IMR-90 (cell line): Measurements from ENCODE around the gene PTK7. TPM values are rescaled to one million over a fixed set of nuclear protein-coding genes. Genes with fewer than 3 reads are reported as not detected.

ENCODE experiments used
- ATAC-seq: fragments of 200-7000 bp; cut with Tn5 transposase; 2 replicates; pipeline ENCODE4 v1.9.1; 2020; ENCODE audit warnings: low read depth, mild to moderate bottlenecking, moderate library complexity
- BruUV-seq: library from RNA; stranded (reverse); fragments of 400-500 nt; replicated peaks from 2 replicates; lab custom pipeline; 2021; lab: Mats Ljungman, UMichigan
- CTCF ChIA-PET: fragments of 300-600 bp; formaldehyde crosslinking; extraction: SDS; loops from one replicate; lab custom pipeline; 2021; ENCODE audit warnings: antibody characterized with exemption; lab: Yijun Ruan, JAX
- POLR2A ChIA-PET: fragments of 300-600 bp; sonication (Branson Sonifier 250); formaldehyde crosslinking; loops from one replicate; lab custom pipeline; 2022; ENCODE audit warnings: antibody characterized with exemption; ENCODE audit not compliant: unreplicated experiment; lab: Charles Lee
- DNase-seq: peaks from one replicate; pipeline ENCODE4 v3.0.0; 2013
- H2AFZ ChIP-seq: replicated peaks from 2 replicates; pipeline ENCODE3; 2013; ENCODE audit warnings: low read length, mild to moderate bottlenecking; ENCODE audit not compliant: poor library complexity
- H2AK5ac ChIP-seq: 2 replicates; pipeline ENCODE4 v1.6.1; 2013; ENCODE audit warnings: low read depth, low read length, inconsistent platforms
- H2AK9ac ChIP-seq: replicated peaks from 2 replicates; pipeline ENCODE3; 2013; ENCODE audit warnings: mild to moderate bottlenecking, low read depth, low read length, moderate library complexity; ENCODE audit not compliant: poor library complexity
- H2BK120ac ChIP-seq: 2 replicates; pipeline ENCODE4 v1.6.1; 2013; ENCODE audit warnings: low read depth, low read length, inconsistent platforms
- H2BK15ac ChIP-seq: 3 replicates; pipeline ENCODE4 v1.6.1; 2013; ENCODE audit warnings: low read depth, low read length, inconsistent platforms
- H2BK20ac ChIP-seq: 2 replicates; pipeline ENCODE4 v1.6.1; 2013; ENCODE audit warnings: low read depth, mild to moderate bottlenecking, inconsistent platforms, low read length, moderate library complexity
- H2BK5ac ChIP-seq: 2 replicates; pipeline ENCODE4 v1.6.1; 2013; ENCODE audit warnings: mild to moderate bottlenecking, low read depth, low read length, inconsistent platforms; ENCODE audit not compliant: poor library complexity, severe bottlenecking
- H3K14ac ChIP-seq: replicated peaks from 2 replicates; pipeline ENCODE4 v1.6.1; 2013; ENCODE audit warnings: low read depth, low read length, inconsistent platforms
- H3K18ac ChIP-seq: 2 replicates; pipeline ENCODE4 v1.6.1; 2013; ENCODE audit warnings: low read depth, low read length, control low read depth
- H3K23ac ChIP-seq: 2 replicates; pipeline ENCODE4 v1.6.1; 2013; ENCODE audit warnings: low read depth, low read length, inconsistent platforms
- H3K27ac ChIP-seq: 2 replicates; pipeline ENCODE4 v1.5.1; 2013; ENCODE audit warnings: mild to moderate bottlenecking, control low read depth, low read length; ENCODE audit not compliant: insufficient read depth
- H3K27me3 ChIP-seq: 2 replicates; pipeline ENCODE4 v1.6.1; 2013; ENCODE audit warnings: low read length; ENCODE audit not compliant: control insufficient read depth, insufficient read depth
- H3K36me3 ChIP-seq: 2 replicates; pipeline ENCODE4 v1.6.1; 2013; ENCODE audit warnings: low read length, mixed read lengths; ENCODE audit not compliant: control insufficient read depth, insufficient read depth
- H3K4ac ChIP-seq: 2 replicates; pipeline ENCODE4 v1.6.1; 2013; ENCODE audit warnings: low read depth, low read length, inconsistent platforms
- H3K4me1 ChIP-seq: 2 replicates; pipeline ENCODE4 v1.6.1; 2013; ENCODE audit warnings: low read length, mixed read lengths; ENCODE audit not compliant: control insufficient read depth, insufficient read depth
- H3K4me2 ChIP-seq: 2 replicates; pipeline ENCODE4 v1.6.1; 2013; ENCODE audit warnings: low read depth, mild to moderate bottlenecking, control low read depth, low read length, moderate library complexity
- H3K4me3 ChIP-seq: 2 replicates; pipeline ENCODE4 v1.5.1; 2013; ENCODE audit warnings: low read depth, mild to moderate bottlenecking, control low read depth, low read length, moderate library complexity; ENCODE audit not compliant: insufficient read depth
- H3K56ac ChIP-seq: 2 replicates; pipeline ENCODE4 v1.6.1; 2013; ENCODE audit warnings: low read length, inconsistent platforms; ENCODE audit not compliant: insufficient read depth; ENCODE audit errors: extremely low read depth
- H3K79me1 ChIP-seq, 2 experiments: 2 replicates each; pipeline ENCODE4 v1.6.1; 2013; ENCODE audit warnings: low read length in 2 of 2, inconsistent platforms in 1 of 2, low read depth in 1 of 2
- H3K9ac ChIP-seq: 2 replicates; pipeline ENCODE4 v1.6.1; 2013; ENCODE audit warnings: low read depth, low read length, control low read depth
- H3K9me1 ChIP-seq: 2 replicates; pipeline ENCODE4 v1.6.1; 2013; ENCODE audit warnings: low read length, inconsistent platforms; ENCODE audit not compliant: insufficient read depth
- H3K9me3 ChIP-seq: 2 replicates; pipeline ENCODE4 v1.6.1; 2013; ENCODE audit warnings: low read length; ENCODE audit not compliant: control insufficient read depth, insufficient read depth
- H4K20me1 ChIP-seq: 2 replicates; pipeline ENCODE4 v1.6.1; 2013; ENCODE audit warnings: low read length, inconsistent platforms; ENCODE audit not compliant: insufficient read depth
- H4K5ac ChIP-seq: 2 replicates; pipeline ENCODE4 v1.6.1; 2013; ENCODE audit warnings: mild to moderate bottlenecking, low read depth, low read length, control low read depth
- H4K8ac ChIP-seq, 2 experiments: 2 replicates each; pipeline ENCODE4 v1.6.1; 2013; ENCODE audit warnings: low read depth in 2 of 2, low read length in 2 of 2, control low read depth in 1 of 2, inconsistent platforms in 1 of 2
- H4K91ac ChIP-seq: 2 replicates; pipeline ENCODE4 v1.6.1; 2013; ENCODE audit warnings: low read depth, low read length, inconsistent platforms; ENCODE audit not compliant: insufficient read depth
- MAFK ChIP-seq: IDR thresholded peaks from 2 replicates; pipeline ENCODE4 v1.6.1; 2012; ENCODE audit warnings: low read depth, low read length, improper control_type of control experiment
- MAZ ChIP-seq: IDR thresholded peaks from 2 replicates; pipeline ENCODE4 v1.6.1; 2012; ENCODE audit warnings: low read depth, mild to moderate bottlenecking, low read length, improper control_type of control experiment, moderate library complexity, borderline replicate concordance
- NFE2L2 ChIP-seq: fragments of 150-350 bp; IDR thresholded peaks from 2 replicates; pipeline ENCODE4 v1.6.1; 2016; ENCODE audit warnings: low read depth, mild to moderate bottlenecking, low read length
- RFX5 ChIP-seq: IDR thresholded peaks from 2 replicates; pipeline ENCODE4 v1.8.0; 2012; ENCODE audit warnings: low read depth, mild to moderate bottlenecking, low read length, moderate library complexity
- WGBS, 2 experiments: methylation state at CpG; one replicate each; pipeline versions ENCODE4 v1.1.5 to v1.1.7; 2013; ENCODE audit warnings: missing lambda C conversion rate in 2 of 2; ENCODE audit not compliant: insufficient read length in 1 of 2; ENCODE audit errors: extremely low coverage in 2 of 2; 5-methylcytosine and 5-hydroxymethylcytosine counted together
- dilution Hi-C: fragments of 300-500 bp; cut with HindIII; formaldehyde crosslinking; loops from one replicate; pipeline ENCODE4 v1.14.3; 2018; ENCODE audit warnings: low sequenced_read_pairs; ENCODE audit not compliant: unreplicated experiment
- in situ Hi-C: fragments of 300-500 bp; cut with MboI; formaldehyde crosslinking; loops from 3 replicates; pipeline ENCODE4 v1.14.3; 2019; ENCODE audit warnings: low sequenced_read_pairs, inconsistent platforms, mixed read lengths
- intact Hi-C: fragments of 100-400 bp; cut with micrococcal nuclease; formaldehyde crosslinking; loops from 2 replicates; pipeline ENCODE4 v1.10.0; 2022
- polyA plus RNA-seq, 3 experiments: library from polyadenylated mRNA; depleted of rRNA; stranded (reverse); fragments of >200 nt; gene quantifications; 2 replicates each; pipeline ENCODE4 v1.2.3, GENCODE V29; 2012; ENCODE audit warnings: low replicate concordance in 1 of 3
- total RNA-seq: library from RNA; depleted of rRNA; stranded (reverse); fragments of >200 nt; gene quantifications from 2 replicates; pipeline ENCODE4 v1.2.3, GENCODE V29; 2012; rRNA removed
- TF ChIP-seq, protein P1 (sequence below): conservative IDR thresholded peaks from 2 replicates; pipeline ENCODE4 v1.5.1; 2012; ENCODE audit warnings: mild to moderate bottlenecking, low read depth, low read length, improper control_type of control experiment
- TF ChIP-seq, protein P2 (sequence below): fragments of 150-350 bp; IDR thresholded peaks from 2 replicates; pipeline ENCODE4 v1.6.1; 2016; ENCODE audit warnings: low read depth, mild to moderate bottlenecking, low read length, moderate library complexity, borderline replicate concordance

The PTK7 gene
- total and polyA plus RNA-seq, 2 of the 4 experiments (the other 2 are of a cell fraction) = 47.1 to 142 TPM

DNA sequence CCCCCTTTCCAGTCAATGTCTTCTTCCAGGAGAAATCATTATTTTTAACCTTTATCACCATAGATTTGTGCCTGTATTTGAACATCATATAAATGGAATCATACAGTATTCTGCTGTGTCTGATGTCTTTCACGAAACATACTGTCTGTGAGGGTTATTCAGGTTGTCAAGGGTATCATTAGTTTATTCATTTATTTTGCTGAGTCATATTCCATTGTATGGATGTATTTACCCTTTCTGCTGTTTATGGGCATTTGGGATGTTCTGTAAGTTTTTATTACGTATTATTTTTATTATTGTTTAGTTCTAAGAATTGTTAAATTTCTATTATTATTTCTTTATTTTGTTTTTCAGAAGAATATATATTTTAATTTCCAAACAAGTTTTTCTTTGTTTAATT, 131.2 kb downstream of the PTK7 start:
- H4K8ac ChIP-seq = no peak overlapping the region
- H2AFZ ChIP-seq = no peak overlapping the region
- no peak overlapping the region for H4K91ac ChIP-seq
- H3K14ac ChIP-seq = no peak overlapping the region
- ChIA-PET POLR2A (no interaction called here), CTCF (no interaction called here)
- TF ChIP-seq, protein P1, sequence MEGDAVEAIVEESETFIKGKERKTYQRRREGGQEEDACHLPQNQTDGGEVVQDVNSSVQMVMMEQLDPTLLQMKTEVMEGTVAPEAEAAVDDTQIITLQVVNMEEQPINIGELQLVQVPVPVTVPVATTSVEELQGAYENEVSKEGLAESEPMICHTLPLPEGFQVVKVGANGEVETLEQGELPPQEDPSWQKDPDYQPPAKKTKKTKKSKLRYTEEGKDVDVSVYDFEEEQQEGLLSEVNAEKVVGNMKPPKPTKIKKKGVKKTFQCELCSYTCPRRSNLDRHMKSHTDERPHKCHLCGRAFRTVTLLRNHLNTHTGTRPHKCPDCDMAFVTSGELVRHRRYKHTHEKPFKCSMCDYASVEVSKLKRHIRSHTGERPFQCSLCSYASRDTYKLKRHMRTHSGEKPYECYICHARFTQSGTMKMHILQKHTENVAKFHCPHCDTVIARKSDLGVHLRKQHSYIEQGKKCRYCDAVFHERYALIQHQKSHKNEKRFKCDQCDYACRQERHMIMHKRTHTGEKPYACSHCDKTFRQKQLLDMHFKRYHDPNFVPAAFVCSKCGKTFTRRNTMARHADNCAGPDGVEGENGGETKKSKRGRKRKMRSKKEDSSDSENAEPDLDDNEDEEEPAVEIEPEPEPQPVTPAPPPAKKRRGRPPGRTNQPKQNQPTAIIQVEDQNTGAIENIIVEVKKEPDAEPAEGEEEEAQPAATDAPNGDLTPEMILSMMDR = no peak
- TF ChIP-seq, protein P2, sequence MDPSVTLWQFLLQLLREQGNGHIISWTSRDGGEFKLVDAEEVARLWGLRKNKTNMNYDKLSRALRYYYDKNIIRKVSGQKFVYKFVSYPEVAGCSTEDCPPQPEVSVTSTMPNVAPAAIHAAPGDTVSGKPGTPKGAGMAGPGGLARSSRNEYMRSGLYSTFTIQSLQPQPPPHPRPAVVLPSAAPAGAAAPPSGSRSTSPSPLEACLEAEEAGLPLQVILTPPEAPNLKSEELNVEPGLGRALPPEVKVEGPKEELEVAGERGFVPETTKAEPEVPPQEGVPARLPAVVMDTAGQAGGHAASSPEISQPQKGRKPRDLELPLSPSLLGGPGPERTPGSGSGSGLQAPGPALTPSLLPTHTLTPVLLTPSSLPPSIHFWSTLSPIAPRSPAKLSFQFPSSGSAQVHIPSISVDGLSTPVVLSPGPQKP = no peak
- TF ChIP-seq RFX5 (no peak), NFE2L2 (peak; percentile 91), MAZ (no peak), MAFK (peak; percentile 56; the same call in 1 of the 2 replicates)
- H3K56ac ChIP-seq = no peak overlapping the region
- dilution Hi-C loops = no loop called here
- H2AK9ac ChIP-seq = no peak overlapping the region
- H2BK15ac ChIP-seq = no peak overlapping the region
- no CpG with 5 or more reads among the region's 2 CpGs for WGBS, 2 experiments
- no peak overlapping the region for H3K4ac ChIP-seq
- no peaks in the 10 kb centered on the region for H4K20me1 ChIP-seq
- no peaks in the 10 kb centered on the region; the same call in 1 of the 2 replicates for H3K9me1 ChIP-seq
- peaks cover 24% of the 10 kb centered on the region for H3K36me3 ChIP-seq
- no TSS peak for BruUV-seq
- no peak overlapping the region for H2AK5ac ChIP-seq
- H3K9me3 ChIP-seq = no peaks in the 10 kb centered on the region; the same call in 1 of the 2 replicates
- H3K4me1 ChIP-seq = no peaks in the 10 kb centered on the region
- H3K27me3 ChIP-seq = no peaks in the 10 kb centered on the region
- no peak overlapping the region for H3K9ac ChIP-seq
- H4K5ac ChIP-seq = no peak overlapping the region
- H3K27ac ChIP-seq = no peak overlapping the region
- no peak overlapping the region for H2BK120ac ChIP-seq
- no peak overlapping the region for H3K18ac ChIP-seq
- no peak overlapping the region for H2BK20ac ChIP-seq
- H3K79me1 ChIP-seq = no peaks in the 10 kb centered on the region
- no peak overlapping the region for H3K23ac ChIP-seq
- ATAC-seq (no peak), DNase-seq (no peak)
- intact Hi-C loops = no loop called here
- in situ Hi-C loops = no loop called here
- H3K4me2 ChIP-seq = no peak overlapping the region
- H2BK5ac ChIP-seq = no peak overlapping the region
- H3K4me3 ChIP-seq = no peak overlapping the region

Other genes starting within 250 kb of the PTK7 start
- gene RPL7L1, start 196.7 kb upstream of the PTK7 start, total RNA-seq = 112 and 125 TPM in 2 replicates
- gene RPL7L1, start 196.7 kb upstream of the PTK7 start, polyA plus RNA-seq (2012; rRNA removed) = 31.3 and 43.0 TPM in 2 replicates
- not detected in 2 replicates for gene PTCRA, start 160.3 kb upstream of the PTK7 start, total RNA-seq
- not detected in 2 replicates for gene PTCRA, start 160.3 kb upstream of the PTK7 start, polyA plus RNA-seq (2012; rRNA removed)
- gene CNPY3, start 146.8 kb upstream of the PTK7 start, total RNA-seq = 13.3 and 15.3 TPM in 2 replicates
- 39.2 and 39.8 TPM in 2 replicates for gene CNPY3, start 146.8 kb upstream of the PTK7 start, polyA plus RNA-seq (2012; rRNA removed)
- not detected in 2 replicates for gene GNMT, start 115.6 kb upstream of the PTK7 start, total RNA-seq
- 0.36 TPM in 1 of 2 replicates, not detected in the other for gene GNMT, start 115.6 kb upstream of the PTK7 start, polyA plus RNA-seq (2012; rRNA removed)
- 9.4 and 10.6 TPM in 2 replicates for gene PEX6, start 97.1 kb upstream of the PTK7 start, total RNA-seq
- 9.6 and 10.4 TPM in 2 replicates for gene PEX6, start 97.1 kb upstream of the PTK7 start, polyA plus RNA-seq (2012; rRNA removed)
- gene PPP2R5D, start 91.7 kb upstream of the PTK7 start, total RNA-seq = 60.5 and 68.8 TPM in 2 replicates
- gene PPP2R5D, start 91.7 kb upstream of the PTK7 start, polyA plus RNA-seq (2012; rRNA removed) = 50.6 and 55.6 TPM in 2 replicates
- gene MEA1, start 62.4 kb upstream of the PTK7 start, total RNA-seq = 116 and 119 TPM in 2 replicates
- gene MEA1, start 62.4 kb upstream of the PTK7 start, polyA plus RNA-seq (2012; rRNA removed) = 126 TPM in 2 replicates
- gene KLHDC3, start 62.1 kb upstream of the PTK7 start, total RNA-seq = 69.7 and 76.0 TPM in 2 replicates
- 50.5 and 57.1 TPM in 2 replicates for gene KLHDC3, start 62.1 kb upstream of the PTK7 start, polyA plus RNA-seq (2012; rRNA removed)
- gene RRP36, start 54.7 kb upstream of the PTK7 start, total RNA-seq = 106 and 114 TPM in 2 replicates
- 54.3 and 55.1 TPM in 2 replicates for gene RRP36, start 54.7 kb upstream of the PTK7 start, polyA plus RNA-seq (2012; rRNA removed)
- 33.3 and 39.3 TPM in 2 replicates for gene CUL7, start 22.5 kb upstream of the PTK7 start, total RNA-seq
- 38.0 and 39.9 TPM in 2 replicates for gene CUL7, start 22.5 kb upstream of the PTK7 start, polyA plus RNA-seq (2012; rRNA removed)
- gene MRPL2, start 16.9 kb upstream of the PTK7 start, total RNA-seq = 15.8 and 18.1 TPM in 2 replicates
- 45.9 and 46.8 TPM in 2 replicates for gene MRPL2, start 16.9 kb upstream of the PTK7 start, polyA plus RNA-seq (2012; rRNA removed)
- 9.7 and 10.9 TPM in 2 replicates for gene KLC4, start 16.7 kb upstream of the PTK7 start, total RNA-seq
- 12.4 and 13.0 TPM in 2 replicates for gene KLC4, start 16.7 kb upstream of the PTK7 start, polyA plus RNA-seq (2012; rRNA removed)
- 20.6 TPM in 2 replicates for gene SRF, start 95.0 kb downstream of the PTK7 start, total RNA-seq
- 56.3 and 69.1 TPM in 2 replicates for gene SRF, start 95.0 kb downstream of the PTK7 start, polyA plus RNA-seq (2012; rRNA removed)
- 6.1 and 7.7 TPM in 2 replicates for gene CUL9, start 105.9 kb downstream of the PTK7 start, total RNA-seq
- 19.1 and 19.5 TPM in 2 replicates for gene CUL9, start 105.9 kb downstream of the PTK7 start, polyA plus RNA-seq (2012; rRNA removed)
- 19.0 and 22.8 TPM in 2 replicates for gene DNPH1, start 153.2 kb downstream of the PTK7 start, total RNA-seq
- 47.8 and 58.0 TPM in 2 replicates for gene DNPH1, start 153.2 kb downstream of the PTK7 start, polyA plus RNA-seq (2012; rRNA removed)
- under 0.01 TPM in 1 of 2 replicates, not detected in the other for gene TTBK1, start 167.2 kb downstream of the PTK7 start, total RNA-seq
- gene TTBK1, start 167.2 kb downstream of the PTK7 start, polyA plus RNA-seq (2012; rRNA removed) = 0.01 and 0.02 TPM in 2 replicates
- not detected in 2 replicates for gene SLC22A7, start 221.9 kb downstream of the PTK7 start, total RNA-seq
- not detected in 2 replicates for gene SLC22A7, start 221.9 kb downstream of the PTK7 start, polyA plus RNA-seq (2012; rRNA removed)
- not detected in 2 replicates for gene CRIP3, start 232.5 kb downstream of the PTK7 start, total RNA-seq
- gene CRIP3, start 232.5 kb downstream of the PTK7 start, polyA plus RNA-seq (2012; rRNA removed) = not detected in 2 replicates